GM18870 (cell line): Measurements from ENCODE around the gene SMIM8.

Experiments used
- ATAC-seq: cut with Tn5 transposase; IDR thresholded peaks from one replicate; pipeline ENCODE4 v1.9.1; 2021; ENCODE audit warnings: moderate library complexity; ENCODE audit not compliant: unreplicated experiment

Gene SMIM8

GRCh38 chr6:87384038-87384437 lies 61.6 kb downstream of the SMIM8 start:
- ATAC-seq, result no peak

DNA sequence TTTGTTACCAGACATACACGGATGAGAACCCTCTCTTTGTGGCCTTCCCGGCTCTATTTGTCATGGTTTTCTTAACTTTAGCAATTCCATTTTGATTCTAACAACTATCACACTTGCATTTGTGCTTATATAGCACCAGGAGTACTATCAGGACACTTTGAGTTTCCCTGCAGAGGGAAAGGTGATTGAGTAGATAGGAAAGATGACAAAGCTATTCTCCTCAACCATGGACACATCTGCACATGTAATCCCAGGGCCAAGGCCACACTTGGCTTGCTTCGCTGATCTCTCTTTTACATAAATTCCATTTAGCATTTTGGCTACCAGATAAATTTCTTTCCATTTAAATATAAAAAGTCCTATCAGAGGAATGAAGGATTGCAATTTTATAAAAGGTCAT lies 62.1 kb downstream of the SMIM8 start:
- ATAC-seq, result no peak

DNA sequence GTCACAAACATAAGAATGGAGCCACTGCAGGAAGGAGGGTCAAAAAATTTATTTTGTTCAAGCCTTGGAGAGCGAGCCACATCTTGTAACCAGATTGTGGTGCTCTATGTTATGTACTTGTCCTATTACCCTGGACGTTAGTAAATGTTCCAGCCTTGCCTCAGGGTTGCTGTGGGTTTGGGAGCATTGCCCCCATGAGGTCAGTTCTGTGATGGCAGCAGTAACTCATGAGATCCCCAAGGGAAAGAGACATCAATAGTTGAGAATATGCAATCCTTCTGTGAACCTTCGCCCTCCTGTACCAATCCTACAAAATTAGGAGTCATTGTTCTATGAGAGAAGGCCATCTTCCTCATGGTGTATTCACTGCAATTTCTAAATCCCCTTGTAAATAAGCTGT lies 68.9 kb downstream of the SMIM8 start:
- no peak for ATAC-seq
